ENCODE data around the gene REEP6.

REEP6 gene

DNA sequence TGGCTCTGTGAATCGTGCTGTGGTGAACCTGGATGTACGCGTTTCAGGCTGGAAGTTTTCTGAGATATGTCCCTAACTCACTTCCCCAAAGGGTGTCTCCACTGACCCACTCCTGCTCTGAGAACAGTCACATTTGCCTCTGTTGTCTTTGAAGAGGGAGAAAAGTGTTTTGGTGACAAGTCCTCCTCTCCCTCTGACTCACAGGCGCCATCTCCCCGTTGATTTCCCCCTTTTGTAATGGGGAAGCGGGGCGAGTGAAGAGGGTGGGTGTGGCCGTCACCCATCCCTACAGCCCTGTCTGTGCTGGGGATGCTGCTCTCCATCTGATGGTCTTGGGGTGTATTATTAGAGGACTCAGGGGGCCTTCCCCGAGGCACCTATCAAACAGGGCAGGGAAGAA lies 31.5 kb upstream of the REEP6 start:
- TF ChIP-seq, protein P1, sequence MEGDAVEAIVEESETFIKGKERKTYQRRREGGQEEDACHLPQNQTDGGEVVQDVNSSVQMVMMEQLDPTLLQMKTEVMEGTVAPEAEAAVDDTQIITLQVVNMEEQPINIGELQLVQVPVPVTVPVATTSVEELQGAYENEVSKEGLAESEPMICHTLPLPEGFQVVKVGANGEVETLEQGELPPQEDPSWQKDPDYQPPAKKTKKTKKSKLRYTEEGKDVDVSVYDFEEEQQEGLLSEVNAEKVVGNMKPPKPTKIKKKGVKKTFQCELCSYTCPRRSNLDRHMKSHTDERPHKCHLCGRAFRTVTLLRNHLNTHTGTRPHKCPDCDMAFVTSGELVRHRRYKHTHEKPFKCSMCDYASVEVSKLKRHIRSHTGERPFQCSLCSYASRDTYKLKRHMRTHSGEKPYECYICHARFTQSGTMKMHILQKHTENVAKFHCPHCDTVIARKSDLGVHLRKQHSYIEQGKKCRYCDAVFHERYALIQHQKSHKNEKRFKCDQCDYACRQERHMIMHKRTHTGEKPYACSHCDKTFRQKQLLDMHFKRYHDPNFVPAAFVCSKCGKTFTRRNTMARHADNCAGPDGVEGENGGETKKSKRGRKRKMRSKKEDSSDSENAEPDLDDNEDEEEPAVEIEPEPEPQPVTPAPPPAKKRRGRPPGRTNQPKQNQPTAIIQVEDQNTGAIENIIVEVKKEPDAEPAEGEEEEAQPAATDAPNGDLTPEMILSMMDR (conservative IDR thresholded peaks at IDR 0.05; ENCODE audit: low read length): no peak
- DNase-seq (ENCODE audit: low read depth): no peak
- H3K4me3 ChIP-seq (ENCODE audit: low read length): no peak overlapping the region

DNA sequence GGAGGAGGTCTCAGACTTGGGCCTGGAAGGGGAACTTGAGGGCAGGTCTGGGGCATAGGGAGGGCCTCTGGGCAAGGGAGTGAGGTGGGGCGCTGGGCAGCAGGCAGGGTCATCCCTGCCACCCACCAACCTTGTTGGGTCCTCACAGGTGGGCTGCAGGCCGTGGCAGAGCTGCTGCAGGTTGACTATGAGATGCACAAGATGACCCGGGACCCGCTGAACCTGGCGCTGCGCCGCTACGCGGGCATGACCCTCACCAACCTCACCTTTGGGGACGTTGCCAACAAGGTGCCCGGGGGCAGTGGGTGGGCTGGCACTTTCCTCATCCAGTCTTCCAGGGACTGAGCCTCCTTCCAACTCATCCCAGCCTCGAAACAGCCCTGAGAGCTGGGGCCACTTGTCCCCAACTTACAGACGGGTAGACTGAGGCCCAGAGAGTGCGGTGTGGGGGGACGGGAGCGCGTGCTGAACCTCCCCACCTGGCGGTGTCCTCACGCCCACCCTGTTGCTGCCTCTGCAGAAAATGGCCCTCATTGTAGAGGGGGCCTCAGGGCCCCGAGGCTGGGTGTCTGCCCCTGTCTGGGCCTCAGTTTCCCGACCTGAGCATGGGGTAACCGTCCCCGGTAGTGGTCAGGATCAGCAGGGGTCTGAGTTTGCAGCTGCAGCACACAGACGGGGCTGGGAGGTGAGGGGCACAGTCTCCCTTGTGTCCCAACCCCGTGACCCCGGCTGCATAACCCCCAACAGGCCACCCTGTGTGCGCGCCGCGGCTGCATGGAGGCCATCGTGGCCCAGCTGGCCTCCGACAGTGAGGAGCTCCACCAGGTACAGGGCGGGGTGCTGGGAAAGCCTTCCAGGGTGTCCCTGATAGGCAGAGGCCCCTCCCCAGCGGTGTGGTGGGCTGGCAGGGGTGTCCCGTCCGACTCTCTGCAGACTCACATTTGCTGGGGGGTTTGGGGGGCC lies 30.7 kb upstream of the REEP6 start:
- TF ChIP-seq, protein P1 (conservative IDR thresholded peaks at IDR 0.05; ENCODE audit: low read length): no peak
- no peak overlapping the region for H3K4me3 ChIP-seq (ENCODE audit: low read length)

DNA sequence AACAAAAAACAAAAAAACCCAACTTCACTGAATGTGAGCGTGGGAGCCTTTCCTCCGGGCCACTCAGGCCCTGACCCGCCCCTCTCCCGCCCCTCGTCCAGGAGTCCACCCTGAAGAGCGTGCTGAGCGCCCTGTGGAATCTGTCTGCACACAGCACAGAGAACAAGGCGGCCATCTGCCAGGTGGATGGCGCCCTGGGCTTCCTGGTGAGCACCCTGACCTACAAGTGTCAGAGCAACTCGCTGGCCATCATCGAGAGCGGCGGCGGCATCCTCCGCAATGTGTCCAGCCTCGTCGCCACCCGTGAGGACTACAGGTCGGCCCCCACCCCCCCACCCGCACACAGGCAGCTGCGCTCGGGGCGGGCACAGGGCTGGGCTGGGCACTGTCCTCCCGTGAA lies 29.1 kb upstream of the REEP6 start:
- DNase-seq (ENCODE audit: low read depth): no peak
- no peak overlapping the region for H3K4me3 ChIP-seq (ENCODE audit: low read length)
- TF ChIP-seq, protein P1 (conservative IDR thresholded peaks at IDR 0.05; ENCODE audit: low read length): no peak

More for the DNA sequence above, 30.7 kb upstream of the REEP6 start:
- DNase-seq (ENCODE audit: low read depth): no peak

DNA sequence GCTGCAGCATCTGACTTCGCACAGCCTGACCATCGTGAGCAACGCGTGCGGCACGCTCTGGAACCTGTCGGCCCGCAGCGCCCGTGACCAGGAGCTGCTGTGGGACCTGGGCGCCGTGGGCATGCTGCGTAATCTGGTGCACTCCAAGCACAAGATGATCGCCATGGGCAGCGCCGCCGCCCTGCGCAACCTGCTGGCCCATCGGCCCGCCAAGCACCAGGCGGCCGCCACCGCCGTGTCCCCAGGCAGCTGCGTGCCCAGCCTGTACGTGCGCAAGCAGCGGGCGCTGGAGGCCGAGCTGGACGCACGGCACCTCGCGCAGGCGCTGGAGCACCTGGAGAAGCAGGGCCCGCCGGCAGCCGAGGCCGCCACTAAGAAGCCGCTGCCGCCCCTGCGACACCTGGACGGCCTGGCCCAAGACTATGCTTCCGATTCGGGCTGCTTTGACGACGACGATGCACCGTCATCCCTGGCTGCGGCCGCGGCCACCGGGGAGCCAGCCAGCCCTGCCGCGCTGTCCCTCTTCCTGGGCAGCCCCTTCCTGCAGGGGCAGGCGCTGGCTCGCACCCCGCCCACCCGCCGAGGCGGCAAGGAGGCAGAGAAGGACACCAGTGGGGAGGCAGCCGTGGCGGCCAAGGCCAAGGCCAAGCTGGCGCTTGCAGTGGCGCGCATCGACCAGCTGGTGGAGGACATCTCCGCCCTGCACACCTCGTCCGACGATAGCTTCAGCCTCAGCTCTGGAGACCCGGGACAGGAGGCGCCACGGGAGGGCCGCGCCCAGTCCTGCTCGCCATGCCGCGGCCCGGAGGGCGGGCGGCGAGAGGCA lies 25.6 kb upstream of the REEP6 start:
- peak; percentile 47 for DNase-seq (ENCODE audit: low read depth)
- no peak overlapping the region for H3K4me3 ChIP-seq (ENCODE audit: low read length)
- TF ChIP-seq, protein P1 (conservative IDR thresholded peaks at IDR 0.05; ENCODE audit: low read length): peak; percentile 47

DNA sequence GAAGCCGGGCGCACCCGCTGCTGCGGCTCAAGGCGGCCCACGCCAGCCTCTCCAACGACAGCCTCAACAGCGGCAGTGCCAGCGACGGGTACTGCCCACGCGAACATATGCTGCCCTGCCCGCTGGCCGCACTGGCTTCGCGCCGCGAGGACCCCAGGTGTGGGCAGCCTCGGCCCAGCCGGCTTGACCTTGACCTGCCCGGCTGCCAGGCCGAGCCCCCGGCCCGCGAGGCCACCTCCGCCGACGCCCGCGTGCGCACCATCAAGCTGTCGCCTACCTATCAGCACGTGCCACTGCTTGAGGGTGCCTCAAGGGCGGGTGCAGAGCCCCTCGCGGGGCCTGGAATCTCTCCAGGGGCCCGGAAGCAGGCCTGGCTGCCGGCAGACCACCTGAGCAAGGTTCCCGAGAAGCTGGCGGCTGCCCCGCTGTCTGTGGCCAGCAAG lies 24.9 kb upstream of the REEP6 start:
- H3K4me3 ChIP-seq (ENCODE audit: low read length): no peak overlapping the region
- TF ChIP-seq, protein P1 (conservative IDR thresholded peaks at IDR 0.05; ENCODE audit: low read length): no peak
- DNase-seq (ENCODE audit: low read depth): no peak

DNA sequence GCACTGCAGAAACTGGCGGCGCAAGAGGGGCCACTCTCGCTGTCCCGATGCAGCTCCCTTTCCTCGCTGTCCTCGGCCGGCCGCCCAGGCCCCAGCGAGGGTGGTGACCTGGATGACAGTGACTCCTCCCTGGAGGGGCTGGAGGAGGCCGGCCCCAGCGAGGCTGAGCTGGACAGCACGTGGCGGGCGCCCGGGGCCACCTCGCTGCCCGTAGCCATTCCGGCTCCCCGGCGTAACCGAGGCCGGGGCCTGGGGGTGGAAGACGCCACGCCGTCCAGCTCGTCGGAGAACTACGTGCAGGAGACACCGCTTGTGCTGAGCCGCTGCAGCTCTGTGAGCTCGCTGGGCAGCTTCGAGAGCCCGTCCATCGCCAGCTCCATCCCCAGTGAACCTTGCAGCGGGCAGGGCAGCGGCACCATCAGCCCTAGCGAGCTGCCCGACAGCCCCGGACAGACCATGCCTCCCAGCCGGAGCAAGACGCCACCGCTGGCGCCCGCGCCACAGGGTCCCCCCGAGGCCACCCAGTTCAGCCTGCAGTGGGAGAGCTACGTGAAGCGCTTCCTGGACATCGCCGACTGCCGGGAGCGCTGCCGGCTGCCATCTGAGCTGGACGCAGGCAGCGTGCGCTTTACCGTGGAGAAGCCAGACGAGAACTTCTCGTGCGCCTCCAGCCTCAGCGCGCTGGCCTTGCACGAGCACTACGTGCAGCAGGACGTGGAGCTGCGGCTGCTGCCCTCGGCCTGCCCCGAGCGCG lies 24.3 kb upstream of the REEP6 start:
- H3K4me3 ChIP-seq (ENCODE audit: low read length): no peak overlapping the region

More for the DNA sequence above, 24.3 kb upstream of the REEP6 start:
- DNase-seq (ENCODE audit: low read depth): no peak
- TF ChIP-seq, protein P1 (conservative IDR thresholded peaks at IDR 0.05; ENCODE audit: low read length): no peak
